ENCODE data around the gene C8B. TPM values are rescaled to one million over a fixed set of nuclear protein-coding genes. Genes with fewer than 3 reads are reported as not detected.

The C8B gene
- total RNA-seq, 1 donor from 2014 or later, result not detected

DNA sequence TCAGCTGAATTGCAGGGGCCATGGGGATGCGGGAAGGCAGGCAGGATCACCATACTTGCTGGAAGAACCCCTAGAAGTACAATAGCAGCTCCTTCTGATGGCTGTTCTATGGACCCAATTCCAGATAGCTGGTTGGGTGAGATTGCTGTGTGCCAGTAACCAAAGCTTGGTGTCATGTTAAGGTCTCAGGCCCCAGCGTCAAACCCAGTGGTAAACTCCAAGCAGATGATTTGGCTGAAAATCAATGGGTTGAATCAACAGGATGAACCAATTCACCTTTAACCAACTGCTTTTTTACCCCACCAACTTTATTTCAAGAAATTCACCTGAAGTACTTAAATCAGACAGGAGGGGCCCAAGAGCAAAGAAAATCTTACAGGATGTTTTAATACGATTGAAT is 37.8 kb downstream of the C8B start:
- Mint-ChIP-seq H3K4me3 (ENCODE audit: unreplicated experiment) (no peak overlapping the region), H3K4me1 (ENCODE audit: low read depth, unreplicated experiment) (peaks cover 4% of the 10 kb centered on the region), H3K36me3 (ENCODE audit: unreplicated experiment) (peaks cover 15% of the 10 kb centered on the region), H3K27ac (ENCODE audit: unreplicated experiment) (no peak overlapping the region), H3K9me3 (ENCODE audit: unreplicated experiment) (peaks cover 3% of the 10 kb centered on the region), H3K27me3 (ENCODE audit: unreplicated experiment) (peaks cover 5% of the 10 kb centered on the region)
- DNase-seq, result no peak
- TF ChIP-seq, protein P1, sequence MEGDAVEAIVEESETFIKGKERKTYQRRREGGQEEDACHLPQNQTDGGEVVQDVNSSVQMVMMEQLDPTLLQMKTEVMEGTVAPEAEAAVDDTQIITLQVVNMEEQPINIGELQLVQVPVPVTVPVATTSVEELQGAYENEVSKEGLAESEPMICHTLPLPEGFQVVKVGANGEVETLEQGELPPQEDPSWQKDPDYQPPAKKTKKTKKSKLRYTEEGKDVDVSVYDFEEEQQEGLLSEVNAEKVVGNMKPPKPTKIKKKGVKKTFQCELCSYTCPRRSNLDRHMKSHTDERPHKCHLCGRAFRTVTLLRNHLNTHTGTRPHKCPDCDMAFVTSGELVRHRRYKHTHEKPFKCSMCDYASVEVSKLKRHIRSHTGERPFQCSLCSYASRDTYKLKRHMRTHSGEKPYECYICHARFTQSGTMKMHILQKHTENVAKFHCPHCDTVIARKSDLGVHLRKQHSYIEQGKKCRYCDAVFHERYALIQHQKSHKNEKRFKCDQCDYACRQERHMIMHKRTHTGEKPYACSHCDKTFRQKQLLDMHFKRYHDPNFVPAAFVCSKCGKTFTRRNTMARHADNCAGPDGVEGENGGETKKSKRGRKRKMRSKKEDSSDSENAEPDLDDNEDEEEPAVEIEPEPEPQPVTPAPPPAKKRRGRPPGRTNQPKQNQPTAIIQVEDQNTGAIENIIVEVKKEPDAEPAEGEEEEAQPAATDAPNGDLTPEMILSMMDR (IDR thresholded peaks at IDR 0.05; ENCODE audit: partially characterized antibody, unreplicated experiment), result no peak

DNA sequence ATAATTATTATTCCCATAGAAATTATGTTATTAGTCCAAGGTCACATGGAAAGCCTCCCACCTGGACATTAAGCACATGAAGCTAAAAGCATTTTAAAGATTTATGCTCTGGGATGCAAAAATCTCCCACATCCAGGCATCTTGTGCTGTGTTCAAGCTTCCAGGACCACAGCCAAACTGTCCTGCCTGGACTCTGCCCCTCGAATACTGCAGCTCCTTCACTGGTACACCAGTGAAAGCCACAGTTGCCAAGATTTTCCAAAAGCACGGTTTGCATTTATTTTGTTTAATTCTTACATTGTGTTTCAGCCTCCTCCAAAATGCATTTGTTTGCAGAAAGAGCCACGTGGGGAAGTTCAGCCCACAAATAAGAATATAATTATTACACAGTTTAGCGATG is 38.6 kb downstream of the C8B start:
- H3K27me3 Mint-ChIP-seq (ENCODE audit: unreplicated experiment), result peaks cover 5% of the 10 kb centered on the region
- peaks cover 4% of the 10 kb centered on the region for H3K9me3 Mint-ChIP-seq (ENCODE audit: unreplicated experiment)
- H3K4me3 Mint-ChIP-seq (ENCODE audit: unreplicated experiment), result no peak overlapping the region
- peaks cover 15% of the 10 kb centered on the region for H3K36me3 Mint-ChIP-seq (ENCODE audit: unreplicated experiment)
- TF ChIP-seq, protein P1 (IDR thresholded peaks at IDR 0.05; ENCODE audit: partially characterized antibody, unreplicated experiment), result no peak
- H3K4me1 Mint-ChIP-seq (ENCODE audit: low read depth, unreplicated experiment), result no peaks in the 10 kb centered on the region
- H3K27ac Mint-ChIP-seq (ENCODE audit: unreplicated experiment), result no peak overlapping the region
- DNase-seq, result no peak

DNA sequence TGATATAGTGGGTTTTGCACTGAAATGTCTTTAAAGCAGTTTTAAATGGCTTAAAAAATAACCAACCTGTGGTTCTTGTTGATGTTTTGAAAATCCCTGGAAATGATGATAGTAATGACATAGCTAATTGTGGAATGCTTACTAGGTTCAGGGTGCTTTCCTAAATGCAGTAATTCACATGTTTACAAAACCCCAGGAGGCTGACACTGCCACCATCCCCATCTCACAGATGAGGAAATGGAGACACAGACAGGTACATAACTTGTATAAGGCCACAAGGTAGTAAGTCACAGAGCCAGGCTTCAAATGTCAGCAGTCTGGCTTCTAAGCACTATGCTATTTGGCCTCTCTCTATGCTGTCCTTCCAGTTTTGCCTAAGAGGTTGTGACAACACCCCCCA is 40.6 kb downstream of the C8B start:
- Mint-ChIP-seq H3K27me3 (ENCODE audit: unreplicated experiment) (peaks cover 6% of the 10 kb centered on the region), H3K9me3 (ENCODE audit: unreplicated experiment) (peaks cover 4% of the 10 kb centered on the region), H3K4me3 (ENCODE audit: unreplicated experiment) (no peak overlapping the region), H3K27ac (ENCODE audit: unreplicated experiment) (no peak overlapping the region), H3K4me1 (ENCODE audit: low read depth, unreplicated experiment) (no peaks in the 10 kb centered on the region), H3K36me3 (ENCODE audit: unreplicated experiment) (peaks cover 15% of the 10 kb centered on the region)
- DNase-seq, result no peak
- TF ChIP-seq, protein P1 (IDR thresholded peaks at IDR 0.05; ENCODE audit: partially characterized antibody, unreplicated experiment), result no peak

DNA sequence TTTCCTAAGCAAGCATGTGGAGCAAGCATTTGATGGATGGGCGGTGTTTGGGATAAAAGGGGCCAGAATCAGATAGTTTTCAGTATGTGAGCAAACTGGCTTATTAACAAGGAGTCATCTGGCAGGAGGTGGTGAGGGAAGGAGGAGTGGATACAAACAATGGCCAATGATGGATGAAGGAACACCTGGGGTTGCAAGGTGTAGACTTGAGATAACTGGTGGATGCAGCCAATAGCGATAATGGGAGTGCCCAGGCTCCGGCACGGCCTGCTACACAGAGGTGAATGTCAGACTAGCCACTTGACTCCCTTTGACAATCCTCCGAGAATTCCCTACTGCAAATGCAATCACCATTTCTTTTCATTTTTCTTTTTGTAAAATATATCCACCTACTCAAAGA is 41.7 kb downstream of the C8B start:
- Mint-ChIP-seq H3K27me3 (ENCODE audit: unreplicated experiment) (peaks cover 3% of the 10 kb centered on the region), H3K9me3 (ENCODE audit: unreplicated experiment) (peaks cover 2% of the 10 kb centered on the region), H3K4me1 (ENCODE audit: low read depth, unreplicated experiment) (no peaks in the 10 kb centered on the region), H3K27ac (ENCODE audit: unreplicated experiment) (no peak overlapping the region), H3K36me3 (ENCODE audit: unreplicated experiment) (peaks cover 10% of the 10 kb centered on the region), H3K4me3 (ENCODE audit: unreplicated experiment) (no peak overlapping the region)
- DNase-seq, result no peak
- TF ChIP-seq, protein P1 (IDR thresholded peaks at IDR 0.05; ENCODE audit: partially characterized antibody, unreplicated experiment), result no peak

DNA sequence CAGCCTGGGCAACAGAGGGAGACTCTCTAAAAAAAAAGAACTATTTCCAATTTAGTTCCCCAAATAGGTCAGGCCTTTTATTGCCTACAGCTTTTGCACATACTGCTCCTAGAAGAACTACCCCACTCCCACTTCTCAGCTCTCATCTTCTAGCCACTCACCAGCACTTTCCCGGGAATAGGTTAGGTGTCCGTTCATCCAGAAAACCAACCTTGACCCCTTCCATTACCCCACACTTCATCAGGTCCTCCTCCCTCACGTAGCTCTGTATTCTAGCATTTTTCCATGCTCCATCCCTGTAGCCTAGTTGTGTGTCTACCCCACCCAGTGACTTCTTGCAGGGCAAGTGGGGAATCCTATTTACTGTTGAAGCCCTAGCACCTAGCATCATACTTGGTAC is 42.6 kb downstream of the C8B start:
- Mint-ChIP-seq H3K36me3 (ENCODE audit: unreplicated experiment) (peaks cover 4% of the 10 kb centered on the region), H3K27me3 (ENCODE audit: unreplicated experiment) (peaks cover 3% of the 10 kb centered on the region), H3K27ac (ENCODE audit: unreplicated experiment) (no peak overlapping the region), H3K9me3 (ENCODE audit: unreplicated experiment) (peaks cover 2% of the 10 kb centered on the region), H3K4me1 (ENCODE audit: low read depth, unreplicated experiment) (no peaks in the 10 kb centered on the region), H3K4me3 (ENCODE audit: unreplicated experiment) (no peak overlapping the region)
- DNase-seq, result no peak
- TF ChIP-seq, protein P1 (IDR thresholded peaks at IDR 0.05; ENCODE audit: partially characterized antibody, unreplicated experiment), result no peak
